CD14-positive monocyte (primary cell): ENCODE results near the gene COPE. TPM values are rescaled to one million over a fixed set of nuclear protein-coding genes. Genes with fewer than 3 reads are reported as not detected.

Source experiments
- DNase-seq, 3 donors: peaks; one replicate each; pipeline ENCODE4 v3.0.0-alpha.2; 2011 to 2022
- H2AFZ ChIP-seq: 2 replicates; pipeline ENCODE4 v1.6.0; 2012; ENCODE audit warnings: mild to moderate bottlenecking, low read depth, low read length, inconsistent platforms; ENCODE audit not compliant: insufficient read depth, poor library complexity, severe bottlenecking
- H3K27ac ChIP-seq, 2 donors: 1 replicate in 1 of 2; 2 replicates in 1 of 2; pipeline ENCODE4 v1.5.1; 2012 to 2013; ENCODE audit warnings: low read length in 2 of 2, control low read depth in 1 of 2, inconsistent platforms in 1 of 2, low read depth in 1 of 2, mild to moderate bottlenecking in 1 of 2
- H3K27me3 ChIP-seq, 2 donors: one replicate each; pipeline versions ENCODE4 v1.6.0 to v1.6.1; 2011 to 2013; ENCODE audit warnings: low read length in 2 of 2; ENCODE audit not compliant: control insufficient read depth in 2 of 2, insufficient read depth in 2 of 2
- H3K36me3 ChIP-seq, 2 donors: replicated peaks in 1 of 2; 1 replicate in 1 of 2; 2 replicates in 1 of 2; pipeline versions ENCODE4 v1.5.1 to v1.6.1; 2012 to 2013; ENCODE audit warnings: low read length in 2 of 2, control low read depth in 1 of 2, inconsistent platforms in 1 of 2, mild to moderate bottlenecking in 1 of 2; ENCODE audit not compliant: insufficient read depth in 2 of 2, control insufficient read depth in 1 of 2
- H3K4me1 ChIP-seq, 2 donors: 1 replicate in 1 of 2; 2 replicates in 1 of 2; pipeline versions ENCODE4 v1.5.1 to v1.6.1; 2012 to 2013; ENCODE audit warnings: low read length in 2 of 2, control low read depth in 1 of 2, inconsistent platforms in 1 of 2, mild to moderate bottlenecking in 1 of 2, moderate library complexity in 1 of 2; ENCODE audit not compliant: insufficient read depth in 2 of 2, control insufficient read depth in 1 of 2
- H3K4me2 ChIP-seq: replicated peaks from 2 replicates; pipeline ENCODE3; 2012; ENCODE audit warnings: low read length, moderate library complexity, mild to moderate bottlenecking; ENCODE audit not compliant: poor library complexity, severe bottlenecking; ENCODE audit errors: extremely low read depth
- H3K4me3 ChIP-seq, 3 experiments: fragments of 200-600 bp in 1 of 3; sonication (generic) in 1 of 3; replicated peaks in 1 of 3; 1 replicate in 2 of 3; 2 replicates in 1 of 3; pipeline ENCODE4 v1.5.1; 2011 to 2013; ENCODE audit warnings: low read length in 3 of 3, mild to moderate bottlenecking in 3 of 3, control low read depth in 2 of 3, low read depth in 2 of 3, inconsistent platforms in 1 of 3, moderate library complexity in 1 of 3
- H3K79me2 ChIP-seq: 2 replicates; pipeline ENCODE4 v1.6.0; 2012; ENCODE audit warnings: mild to moderate bottlenecking, control low read depth, inconsistent platforms, low read length, moderate library complexity; ENCODE audit not compliant: insufficient read depth
- H3K9ac ChIP-seq: 2 replicates; pipeline ENCODE4 v1.6.0; 2017; ENCODE audit warnings: low read length, mild to moderate bottlenecking; ENCODE audit not compliant: insufficient read depth, poor library complexity, severe bottlenecking
- H3K9me3 ChIP-seq, 2 donors: replicated peaks in 1 of 2; 1 replicate in 1 of 2; 2 replicates in 1 of 2; pipeline versions ENCODE4 v1.5.1 to v1.6.1; 2012 to 2013; ENCODE audit warnings: low read length in 2 of 2, control low read depth in 1 of 2; ENCODE audit not compliant: control insufficient read depth in 1 of 2, insufficient read depth in 1 of 2
- H4K20me1 ChIP-seq: 2 replicates; pipeline ENCODE4 v1.6.0; 2012; ENCODE audit warnings: mild to moderate bottlenecking, low read length, control low read depth, moderate library complexity; ENCODE audit not compliant: insufficient read depth
- H3K27ac Mint-ChIP-seq, 7 donors: one replicate each; pipeline ENCODE4 v1.8.0; 2020; ENCODE audit warnings: mild to moderate bottlenecking in 7 of 7, mixed read lengths in 7 of 7, moderate library complexity in 6 of 7, inconsistent platforms in 2 of 7
- H3K27me3 Mint-ChIP-seq, 3 donors: one replicate each; pipeline ENCODE4 v1.8.0; 2021 to 2022; ENCODE audit warnings: low read depth in 3 of 3, mild to moderate bottlenecking in 3 of 3, mixed read lengths in 3 of 3, moderate library complexity in 3 of 3, inconsistent platforms in 1 of 3
- H3K36me3 Mint-ChIP-seq, 2 donors: one replicate each; pipeline ENCODE4 v1.8.0; 2020; ENCODE audit warnings: mixed read lengths in 2 of 2, inconsistent platforms in 1 of 2, mild to moderate bottlenecking in 1 of 2
- H3K4me1 Mint-ChIP-seq: one replicate; pipeline ENCODE4 v1.8.0; 2020; ENCODE audit warnings: mild to moderate bottlenecking, mixed read lengths
- H3K4me3 Mint-ChIP-seq, 2 donors: one replicate each; pipeline ENCODE4 v1.8.0; 2020; ENCODE audit warnings: mild to moderate bottlenecking in 2 of 2, mixed read lengths in 2 of 2, moderate library complexity in 1 of 2
- H3K9me3 Mint-ChIP-seq, 7 donors: one replicate each; pipeline ENCODE4 v1.8.0; 2020 to 2022; ENCODE audit warnings: mixed read lengths in 7 of 7, mild to moderate bottlenecking in 6 of 7, moderate library complexity in 6 of 7, inconsistent platforms in 2 of 7
- WGBS: methylation state at CpG from one replicate; pipeline ENCODE4 v1.1.5; 2013; ENCODE audit warnings: missing lambda C conversion rate; ENCODE audit not compliant: insufficient coverage; 5-methylcytosine and 5-hydroxymethylcytosine counted together
- intact Hi-C, 2 donors: fragments of 100-400 bp; cut with micrococcal nuclease; formaldehyde crosslinking; loops; one replicate each; pipeline versions ENCODE4 v1.15.0 to v1.15.1; 2023
- polyA plus RNA-seq, 3 donors: library from polyadenylated mRNA; depleted of rRNA in 1 of 3; unstranded in 2 of 3; stranded (reverse) in 1 of 3; fragments of 300-500 nt in 2 of 3; fragments of >200 nt in 1 of 3; fragmentation: Illumina TruSeq in 2 of 3; gene quantifications; 1 replicate in 2 of 3; 2 replicates in 1 of 3; pipeline ENCODE4 v1.2.3, GENCODE V29; 2012 to 2021
- TF ChIP-seq, protein P1 (sequence below): fragments of 200-600 bp; IDR thresholded peaks from one replicate; pipeline ENCODE4 v1.8.0; 2022; ENCODE audit warnings: antibody characterized with exemption, mild to moderate bottlenecking

COPE gene
- polyA plus RNA-seq, 3 donors, result 331 to 345 (median 345) TPM

DNA sequence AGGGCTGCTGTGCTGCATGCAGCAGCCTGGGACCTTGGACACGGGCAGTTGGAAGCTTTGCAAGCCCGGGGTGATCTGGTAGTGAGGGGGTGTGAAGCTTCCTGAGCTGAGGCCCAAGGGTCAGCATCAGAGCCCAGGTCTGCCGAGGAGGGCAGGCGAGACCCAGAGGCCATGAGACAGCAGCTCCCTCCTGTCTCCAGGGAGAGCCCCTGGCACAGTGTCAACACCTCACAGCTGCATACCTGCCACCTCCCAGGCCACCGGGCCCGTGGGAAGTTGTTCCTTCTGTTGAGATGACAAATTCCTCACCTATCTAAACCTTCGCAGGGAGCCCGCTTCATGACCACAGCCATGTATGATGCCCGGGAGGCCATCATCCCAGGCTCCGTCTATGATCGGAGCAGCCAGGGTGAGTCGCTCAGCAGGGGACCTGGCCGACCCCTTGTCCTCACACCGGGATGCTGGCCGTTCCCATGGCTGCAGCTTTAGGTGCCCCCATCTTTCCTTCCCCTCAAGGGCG lies 55.3 kb downstream of the COPE start:
- H3K27ac ChIP-seq, result no peak overlapping the region
- peaks cover 0 to 4% of the 10 kb centered on the region in 2 donors for H3K27me3 ChIP-seq
- H4K20me1 ChIP-seq, result peaks cover 98% of the 10 kb centered on the region
- no peak for DNase-seq
- no peak overlapping the region for H3K4me2 ChIP-seq
- intact Hi-C loops, result no loop called here
- H3K4me1 Mint-ChIP-seq, result peaks cover 6% of the 10 kb centered on the region
- peak overlapping the region in 1 of 7 donors; percentile 61 for H3K27ac Mint-ChIP-seq
- no peak overlapping the region for H3K4me3 Mint-ChIP-seq
- TF ChIP-seq, protein P1, sequence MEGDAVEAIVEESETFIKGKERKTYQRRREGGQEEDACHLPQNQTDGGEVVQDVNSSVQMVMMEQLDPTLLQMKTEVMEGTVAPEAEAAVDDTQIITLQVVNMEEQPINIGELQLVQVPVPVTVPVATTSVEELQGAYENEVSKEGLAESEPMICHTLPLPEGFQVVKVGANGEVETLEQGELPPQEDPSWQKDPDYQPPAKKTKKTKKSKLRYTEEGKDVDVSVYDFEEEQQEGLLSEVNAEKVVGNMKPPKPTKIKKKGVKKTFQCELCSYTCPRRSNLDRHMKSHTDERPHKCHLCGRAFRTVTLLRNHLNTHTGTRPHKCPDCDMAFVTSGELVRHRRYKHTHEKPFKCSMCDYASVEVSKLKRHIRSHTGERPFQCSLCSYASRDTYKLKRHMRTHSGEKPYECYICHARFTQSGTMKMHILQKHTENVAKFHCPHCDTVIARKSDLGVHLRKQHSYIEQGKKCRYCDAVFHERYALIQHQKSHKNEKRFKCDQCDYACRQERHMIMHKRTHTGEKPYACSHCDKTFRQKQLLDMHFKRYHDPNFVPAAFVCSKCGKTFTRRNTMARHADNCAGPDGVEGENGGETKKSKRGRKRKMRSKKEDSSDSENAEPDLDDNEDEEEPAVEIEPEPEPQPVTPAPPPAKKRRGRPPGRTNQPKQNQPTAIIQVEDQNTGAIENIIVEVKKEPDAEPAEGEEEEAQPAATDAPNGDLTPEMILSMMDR, result no peak
- WGBS, result 96% methylated on average over 11 of the region's 16 CpGs
- H3K4me3 ChIP-seq, result no peak overlapping the region
- no peak overlapping the region for H2AFZ ChIP-seq
- peaks cover 7% of the 10 kb centered on the region for H3K79me2 ChIP-seq
- no peaks in the 10 kb centered on the region for H3K9me3 ChIP-seq
- peaks cover 85 to 93% of the 10 kb centered on the region in 2 donors for H3K36me3 ChIP-seq
- H3K27me3 Mint-ChIP-seq, result peaks cover 7 to 15% (median 9%) of the 10 kb centered on the region in 3 donors
- H3K4me1 ChIP-seq, result peaks cover 4 to 8% of the 10 kb centered on the region in 2 donors
- H3K9ac ChIP-seq, result no peak overlapping the region
- H3K9me3 Mint-ChIP-seq, result peaks cover 0 to 5% (median 0%) of the 10 kb centered on the region in 7 donors
- peaks cover 86 to 95% of the 10 kb centered on the region in 2 donors for H3K36me3 Mint-ChIP-seq

DNA sequence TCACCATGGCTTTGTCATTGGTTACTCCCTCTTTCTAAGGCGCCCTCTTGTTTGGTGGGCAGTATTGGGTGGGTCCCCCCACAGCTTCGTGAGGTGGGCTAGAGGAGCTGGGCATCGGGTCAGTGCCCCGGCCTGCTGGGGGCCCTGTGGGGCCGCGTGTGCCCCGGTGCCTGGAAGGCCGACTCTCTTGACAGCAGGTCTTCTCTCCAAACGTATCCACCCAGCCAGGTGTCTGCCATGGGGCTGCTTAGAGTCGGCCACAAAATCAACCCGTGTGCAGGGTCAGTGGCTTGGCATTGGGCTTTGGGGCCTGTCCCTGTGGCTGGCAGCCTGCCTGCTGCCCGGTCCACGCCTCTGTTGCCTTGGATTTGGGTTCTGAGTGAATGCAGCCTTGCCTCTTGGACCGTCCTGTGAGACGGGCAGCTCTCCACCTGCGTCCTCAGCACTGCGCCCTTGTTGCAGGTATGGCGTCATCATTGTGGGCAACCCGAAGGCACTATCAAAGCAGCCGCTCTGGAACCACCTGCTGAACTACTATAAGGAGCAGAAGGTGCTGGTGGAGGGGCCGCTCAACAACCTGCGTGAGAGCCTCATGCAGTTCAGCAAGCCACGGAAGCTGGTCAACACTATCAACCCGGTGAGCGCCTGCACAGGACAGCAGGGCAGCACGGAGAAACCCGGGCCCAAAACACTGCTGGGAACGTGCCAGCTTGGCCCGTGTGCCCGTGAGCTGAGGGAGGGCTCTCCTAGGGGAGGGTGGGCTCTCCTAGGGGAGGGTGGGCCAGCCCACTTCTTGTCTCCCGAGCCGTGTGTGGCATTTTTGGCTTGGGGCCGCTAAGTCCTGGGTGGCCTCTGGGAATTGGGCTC lies 56.0 kb downstream of the COPE start:
- WGBS, result 96% methylated on average over 25 of the region's 33 CpGs
- H3K9ac ChIP-seq, result no peak overlapping the region
- peaks cover 7% of the 10 kb centered on the region for H3K79me2 ChIP-seq
- H3K36me3 ChIP-seq, result peaks cover 92 to 97% of the 10 kb centered on the region in 2 donors
- H3K27ac ChIP-seq, result no peak overlapping the region
- H3K4me1 ChIP-seq, result peaks cover 4 to 8% of the 10 kb centered on the region in 2 donors
- peaks cover 100% of the 10 kb centered on the region for H4K20me1 ChIP-seq
- H3K4me3 ChIP-seq, result no peak overlapping the region
- no peak overlapping the region for H3K4me2 ChIP-seq
- intact Hi-C loops, result no loop called here
- peaks cover 4 to 11% (median 5%) of the 10 kb centered on the region in 3 donors for H3K27me3 Mint-ChIP-seq
- peaks cover 88 to 97% of the 10 kb centered on the region in 2 donors for H3K36me3 Mint-ChIP-seq
- H3K9me3 ChIP-seq, result no peaks in the 10 kb centered on the region
- H3K9me3 Mint-ChIP-seq, result peaks cover 0 to 3% (median 0%) of the 10 kb centered on the region in 7 donors
- peaks cover 0 to 1% of the 10 kb centered on the region in 2 donors for H3K27me3 ChIP-seq
- H3K4me1 Mint-ChIP-seq, result peaks cover 6% of the 10 kb centered on the region
- no peak for DNase-seq
- TF ChIP-seq, protein P1, result no peak
- H3K4me3 Mint-ChIP-seq, result no peak overlapping the region
- peak overlapping the region in 2 of 7 donors; percentile 30 to 61 for H3K27ac Mint-ChIP-seq
- H2AFZ ChIP-seq, result no peak overlapping the region
